HG03354 (cell line): ENCODE measurements around the gene ZNF710.

Experiments used
- ATAC-seq: cut with Tn5 transposase; IDR thresholded peaks from one replicate; pipeline ENCODE4 v1.9.1; 2021; ENCODE audit warnings: mild to moderate bottlenecking; ENCODE audit not compliant: unreplicated experiment, poor library complexity, severe bottlenecking

ZNF710 gene

DNA sequence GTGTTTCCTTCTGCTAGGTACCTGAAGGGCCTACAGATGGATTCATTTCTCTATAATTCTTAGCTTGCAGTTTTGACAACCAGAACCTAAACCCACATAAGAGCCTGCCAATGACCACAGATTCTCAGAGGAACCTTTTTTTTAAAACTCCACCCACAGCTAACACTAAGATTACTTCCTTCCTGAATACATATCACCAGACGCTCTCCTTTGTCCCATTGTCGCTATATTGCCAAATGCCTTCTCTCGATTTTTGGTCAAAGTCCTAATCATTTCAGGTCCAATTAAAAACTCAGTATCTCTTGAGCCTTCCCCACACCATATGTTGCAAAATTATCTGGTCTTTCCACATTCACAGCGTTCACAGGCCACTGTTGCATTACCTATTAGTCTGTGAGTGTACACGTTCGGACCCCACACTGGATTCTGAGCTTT lies 12.4 kb downstream of the ZNF710 start:
- no peak for ATAC-seq

DNA sequence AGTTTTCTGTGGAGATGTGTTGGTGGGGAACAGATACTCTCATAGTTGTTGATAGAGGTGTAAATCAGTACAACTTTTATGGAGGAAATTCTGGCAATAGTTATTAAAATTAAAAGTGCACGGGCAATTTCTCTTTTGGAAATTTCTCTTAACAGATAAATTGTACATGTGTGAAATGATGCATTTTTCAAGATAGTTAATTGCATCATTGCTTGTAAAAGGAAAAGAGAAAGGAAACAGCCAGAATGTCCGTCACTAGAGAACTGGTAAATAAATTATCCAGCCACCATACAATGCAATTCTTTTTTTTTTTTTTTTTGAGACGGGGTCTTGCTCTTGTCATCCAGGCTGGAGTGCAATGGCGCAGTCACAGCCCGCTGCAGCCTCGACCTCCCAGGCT lies 14.2 kb downstream of the ZNF710 start:
- no peak for ATAC-seq

DNA sequence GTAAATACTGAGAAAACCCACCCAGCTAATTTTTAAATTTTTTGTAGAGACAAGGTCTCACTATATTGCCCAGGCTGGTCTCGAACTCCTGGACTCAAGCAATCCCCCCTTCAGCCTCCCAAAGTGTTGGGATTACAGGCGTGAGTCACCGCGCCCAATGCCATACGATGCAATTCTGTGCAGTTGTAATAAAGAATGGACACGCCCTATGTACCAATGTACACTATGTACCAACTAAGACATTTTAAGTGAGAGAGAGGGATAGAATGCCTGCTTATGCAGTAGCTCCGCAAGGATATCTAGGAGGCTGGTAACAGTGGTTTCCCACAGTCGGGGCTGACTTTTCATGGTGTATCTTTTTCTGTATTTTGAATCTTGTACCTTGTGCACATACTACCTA lies 14.6 kb downstream of the ZNF710 start:
- ATAC-seq: no peak

GRCh38 chr15:90016721-90017120 lies 15.6 kb downstream of the ZNF710 start:
- ATAC-seq: no peak

DNA sequence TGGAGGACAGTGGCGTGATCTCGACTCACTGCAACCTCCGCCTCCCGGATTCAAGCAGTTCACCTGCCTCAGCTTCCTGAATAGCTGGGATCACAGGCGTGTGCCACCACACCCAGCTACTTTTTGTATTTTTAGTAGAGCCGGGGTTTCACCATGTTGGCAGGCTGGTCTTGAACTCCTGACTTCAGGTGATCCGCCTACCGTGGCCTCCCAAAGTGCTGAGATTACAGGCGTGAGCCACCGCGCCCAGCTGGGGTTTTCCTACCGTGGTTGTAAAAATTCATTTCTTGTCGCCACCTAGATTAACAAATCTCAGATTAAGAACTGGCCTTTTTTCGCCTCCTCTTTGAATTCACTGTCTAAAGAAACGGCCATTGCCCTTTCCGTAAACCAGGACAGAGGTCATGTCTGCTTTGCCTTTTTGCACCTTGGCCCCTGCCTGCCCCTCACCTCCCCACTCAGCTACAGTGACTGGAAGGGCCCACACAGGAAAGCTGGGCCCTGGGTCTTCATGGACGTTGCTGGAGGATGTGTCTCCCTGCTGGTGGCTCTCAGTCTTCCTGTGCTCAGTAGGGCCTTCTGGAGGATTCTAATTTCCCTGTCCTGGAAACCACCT lies 17.2 kb downstream of the ZNF710 start:
- ATAC-seq: no peak

DNA sequence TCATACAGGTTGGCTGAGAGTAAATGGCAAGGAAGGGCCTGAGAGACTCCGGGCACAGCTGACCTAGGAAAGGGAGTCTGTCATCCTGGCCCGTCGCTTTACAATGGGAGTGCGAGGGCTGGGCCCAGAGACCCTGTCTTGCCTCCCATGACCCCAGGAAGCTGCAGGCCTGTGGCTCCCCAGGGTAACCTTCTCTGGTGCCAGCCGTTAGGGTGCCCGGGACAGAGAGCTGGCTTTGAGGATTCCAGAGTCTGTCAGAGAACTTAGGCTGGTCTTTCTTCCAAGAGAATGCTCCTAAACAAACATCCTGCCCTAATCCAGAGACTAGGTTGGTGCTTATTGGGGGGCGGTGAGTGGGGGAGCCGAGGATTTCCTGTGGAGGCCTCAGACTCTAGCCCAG lies 18.5 kb downstream of the ZNF710 start:
- no peak for ATAC-seq

GRCh38 chr15:90020021-90020735 lies 19.1 kb downstream of the ZNF710 start:
- ATAC-seq: no peak

GRCh38 chr15:90020936-90021507 lies 19.9 kb downstream of the ZNF710 start:
- ATAC-seq: no peak

DNA sequence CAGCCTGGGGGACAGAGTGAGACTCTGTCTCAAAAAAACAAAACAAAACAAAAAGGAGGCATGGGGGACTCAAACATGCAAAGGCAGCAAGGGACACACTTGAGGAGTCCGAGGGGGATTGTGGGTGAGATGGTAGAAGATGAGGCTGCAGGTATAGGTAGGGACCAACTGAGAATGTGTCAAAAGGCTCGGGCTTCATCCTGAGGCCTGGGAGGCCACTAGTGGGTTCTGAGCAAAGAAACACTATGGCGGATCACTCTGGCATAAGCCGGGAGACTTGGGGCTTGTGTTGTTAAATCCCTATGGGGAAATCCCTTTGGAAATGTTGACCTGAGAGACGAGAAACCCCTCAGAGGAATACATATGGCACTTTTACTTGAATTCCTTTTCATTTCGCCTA lies 21.2 kb downstream of the ZNF710 start:
- ATAC-seq: no peak

GRCh38 chr15:90022905-90023700 lies 22.0 kb downstream of the ZNF710 start:
- ATAC-seq: no peak

- ATAC-seq: no peak
These were observed 23.3 kb downstream of the ZNF710 start for GRCh38 chr15:90024406-90024805.

DNA sequence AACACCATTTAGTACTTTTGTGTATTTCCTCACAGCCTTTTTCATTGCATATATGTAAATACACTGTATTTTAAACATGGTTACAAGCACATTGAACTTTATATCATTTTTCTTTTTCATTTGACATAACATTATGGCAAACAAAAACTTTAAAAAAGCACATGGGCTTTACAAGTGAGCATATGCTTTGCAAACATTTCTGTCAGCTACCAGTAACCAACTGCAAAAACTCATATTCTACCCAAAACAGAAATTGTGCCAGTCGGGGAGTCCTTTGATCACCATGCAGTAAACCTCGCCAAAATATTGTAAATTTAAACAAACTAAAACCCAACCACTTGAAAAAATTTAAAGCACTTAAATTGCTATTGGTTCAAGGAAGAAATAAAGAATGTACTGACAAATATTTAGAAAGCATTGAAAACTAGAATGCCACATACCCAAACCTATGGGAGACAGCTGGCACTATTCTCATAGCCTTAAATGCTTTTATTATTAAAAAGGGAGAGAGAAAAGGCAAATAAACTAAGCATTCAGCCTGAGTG lies 24.4 kb downstream of the ZNF710 start:
- no peak for ATAC-seq

- ATAC-seq: no peak
These were observed 27.3 kb downstream of the ZNF710 start for GRCh38 chr15:90028376-90028944.

- ATAC-seq: no peak
These were observed 27.9 kb downstream of the ZNF710 start for GRCh38 chr15:90029024-90029423.

DNA sequence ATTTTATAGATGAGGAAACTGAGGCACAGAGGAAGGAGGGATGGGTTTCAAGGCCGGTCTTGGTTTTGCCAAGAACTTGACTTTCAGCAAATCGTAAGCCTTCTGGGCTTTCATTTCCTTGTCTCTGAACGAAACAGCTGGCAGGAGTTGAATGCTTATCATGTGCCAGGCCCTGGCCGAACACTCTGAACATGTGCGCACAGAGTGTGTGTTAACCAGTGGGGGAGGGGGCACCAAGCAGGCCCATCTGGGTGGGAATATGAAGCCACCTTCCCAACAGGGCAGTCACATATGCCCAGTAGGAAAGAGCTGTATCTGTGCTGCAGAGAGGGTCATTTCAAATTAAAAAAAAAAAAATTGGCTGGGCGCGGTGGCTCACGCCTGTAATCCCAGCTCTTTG lies 29.3 kb downstream of the ZNF710 start:
- no peak for ATAC-seq

GRCh38 chr15:90031231-90031791 lies 30.2 kb downstream of the ZNF710 start:
- ATAC-seq: peak; percentile 86

DNA sequence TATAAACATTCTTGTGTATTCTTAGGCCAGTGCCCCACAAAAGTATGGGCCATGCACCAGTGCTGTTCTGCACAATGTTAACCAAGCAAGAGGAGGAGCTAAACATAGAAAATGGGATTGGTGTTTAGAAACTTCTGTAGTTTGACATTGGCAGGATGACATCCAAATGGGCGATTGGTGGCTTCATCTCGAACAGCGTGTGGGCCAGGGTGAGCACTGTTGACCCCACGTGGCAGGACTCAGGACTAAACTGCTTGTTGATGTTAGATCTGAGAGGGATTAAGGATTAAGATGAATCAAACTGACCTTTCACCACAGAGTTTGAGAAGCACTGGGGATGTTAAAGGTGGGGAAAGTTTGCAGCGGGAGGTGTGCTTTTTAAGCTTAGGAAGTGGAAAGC lies 31.9 kb downstream of the ZNF710 start:
- no peak for ATAC-seq

GRCh38 chr15:90033448-90033847 lies 32.3 kb downstream of the ZNF710 start:
- no peak for ATAC-seq

- no peak for ATAC-seq
These were observed 34.1 kb downstream of the ZNF710 start for GRCh38 chr15:90035095-90035839.
